Neural cell (in vitro differentiated cells): ENCODE results near the gene EMID1. TPM values are rescaled to one million over a fixed set of nuclear protein-coding genes. Genes with fewer than 3 reads are reported as not detected.

Experiments used
- H2AFZ ChIP-seq: fragments of 200-600, 300-800 bp; sonication (generic), shearing (Covaris generic); 2 replicates; pipeline ENCODE4 v1.6.0; 2014; ENCODE audit warnings: low read depth, mild to moderate bottlenecking, antibody characterized with exemption, low read length, moderate library complexity
- H3F3A ChIP-seq: fragments of 200-600 bp; shearing (Covaris generic); 2 replicates; pipeline ENCODE4 v1.6.1; 2016; ENCODE audit warnings: mild to moderate bottlenecking, moderate library complexity, mixed read lengths, antibody characterized with exemption, low read length; ENCODE audit not compliant: insufficient read depth, poor library complexity, severe bottlenecking
- H3K27ac ChIP-seq: fragments of 200-600, 300-800 bp; sonication (generic), shearing (Covaris generic); 2 replicates; pipeline ENCODE4 v1.5.1; 2014; ENCODE audit warnings: mild to moderate bottlenecking, low read length, moderate library complexity
- H3K27me3 ChIP-seq: fragments of 300-800, 200-600 bp; sonication (generic), shearing (Covaris generic); 2 replicates; pipeline ENCODE4 v1.6.0; 2014; ENCODE audit warnings: mild to moderate bottlenecking, low read depth, low read length, moderate library complexity; ENCODE audit not compliant: insufficient read depth
- H3K36me3 ChIP-seq: fragments of 300-800, 200-600 bp; sonication (generic), shearing (Covaris generic); 2 replicates; pipeline ENCODE4 v1.5.1; 2014; ENCODE audit warnings: mild to moderate bottlenecking, antibody characterized with exemption, low read length, moderate library complexity; ENCODE audit not compliant: insufficient read depth
- H3K4me2 ChIP-seq: fragments of 300-800, 200-600 bp; sonication (generic), shearing (Covaris generic); 2 replicates; pipeline ENCODE4 v1.6.0; 2014; ENCODE audit warnings: mild to moderate bottlenecking, low read length
- H3K4me3 ChIP-seq: fragments of 300-800, 200-600 bp; sonication (generic), shearing (Covaris generic); 2 replicates; pipeline ENCODE4 v1.5.1; 2014; ENCODE audit warnings: mild to moderate bottlenecking, low read length, moderate library complexity
- H3K79me2 ChIP-seq: fragments of 200-600 bp; shearing (Covaris generic); replicated peaks from 2 replicates; pipeline ENCODE4 v1.6.0; 2014; ENCODE audit warnings: mild to moderate bottlenecking, low read length, moderate library complexity; ENCODE audit not compliant: insufficient read depth
- H3K9ac ChIP-seq: fragments of 300-800, 200-600 bp; sonication (generic), shearing (Covaris generic); 2 replicates; pipeline ENCODE4 v1.6.1; 2016; ENCODE audit warnings: mild to moderate bottlenecking, low read length, mixed read lengths
- H3K9me2 ChIP-seq: fragments of 200-600 bp; shearing (Covaris generic); 2 replicates; pipeline ENCODE4 v1.6.1; 2016; ENCODE audit warnings: mild to moderate bottlenecking, low read length, mixed read lengths; ENCODE audit not compliant: insufficient read depth
- H3K9me3 ChIP-seq: fragments of 200-600, 300-800 bp; sonication (generic), shearing (Covaris generic); 2 replicates; pipeline ENCODE4 v1.6.1; 2016; ENCODE audit warnings: mild to moderate bottlenecking, mixed run types, low read length, moderate library complexity, mixed read lengths
- H4K20me1 ChIP-seq: fragments of 200-600 bp; shearing (Covaris generic); 2 replicates; pipeline ENCODE4 v1.6.1; 2016; ENCODE audit warnings: mild to moderate bottlenecking, mixed run types; ENCODE audit not compliant: insufficient read depth
- EP300 ChIP-seq: fragments of 450-650 bp; conservative IDR thresholded peaks from 2 replicates; pipeline ENCODE4 v1.6.1; 2014; ENCODE audit warnings: antibody characterized with exemption, mild to moderate bottlenecking, moderate library complexity; ENCODE audit not compliant: poor library complexity, severe bottlenecking
- EZH2 ChIP-seq: fragments of 200-600, 300-800 bp; shearing (Covaris generic), sonication (generic); IDR thresholded peaks from 2 replicates; pipeline ENCODE4 v1.6.1; 2014; ENCODE audit warnings: antibody characterized with exemption, low read length, borderline replicate concordance, mild to moderate bottlenecking; ENCODE audit not compliant: insufficient read depth, poor library complexity, severe bottlenecking
- MXI1 ChIP-seq: fragments of 450-650 bp; conservative IDR thresholded peaks from 2 replicates; pipeline ENCODE4 v1.6.1; 2014; ENCODE audit warnings: antibody characterized with exemption, mild to moderate bottlenecking; ENCODE audit not compliant: poor library complexity, severe bottlenecking
- POLR2AphosphoS5 ChIP-seq: IDR thresholded peaks from 2 replicates; pipeline ENCODE4 v1.6.1; 2012
- RAD21 ChIP-seq: fragments of 450-650 bp; conservative IDR thresholded peaks from 2 replicates; pipeline ENCODE4 v1.6.1; 2014; ENCODE audit warnings: antibody characterized with exemption, mild to moderate bottlenecking, moderate library complexity
- SMC3 ChIP-seq: fragments of 450-650 bp; conservative IDR thresholded peaks from 2 replicates; pipeline ENCODE4 v1.6.1; 2014; ENCODE audit warnings: antibody characterized with exemption, mild to moderate bottlenecking, moderate library complexity; ENCODE audit not compliant: poor library complexity
- TAF1 ChIP-seq: IDR thresholded peaks from 2 replicates; pipeline ENCODE4 v1.6.1; 2012; ENCODE audit warnings: low read depth
- polyA plus RNA-seq: library from polyadenylated mRNA; depleted of rRNA; stranded (reverse); fragments of >200 nt; gene quantifications from 2 replicates; pipeline ENCODE4 v1.2.3, GENCODE V29; 2014
- TF ChIP-seq, protein P1 (sequence below): IDR thresholded peaks from 2 replicates; pipeline ENCODE4 v1.6.1; 2012; ENCODE audit warnings: borderline replicate concordance
- TF ChIP-seq, protein P2 (sequence below): fragments of 450-650 bp; IDR thresholded peaks from 2 replicates; pipeline ENCODE4 v1.5.1; 2014; ENCODE audit warnings: antibody characterized with exemption, mild to moderate bottlenecking, moderate library complexity; ENCODE audit not compliant: poor library complexity, severe bottlenecking

The EMID1 gene
- polyA plus RNA-seq, 1 donor from 2014 or later, result 14.1 TPM

DNA sequence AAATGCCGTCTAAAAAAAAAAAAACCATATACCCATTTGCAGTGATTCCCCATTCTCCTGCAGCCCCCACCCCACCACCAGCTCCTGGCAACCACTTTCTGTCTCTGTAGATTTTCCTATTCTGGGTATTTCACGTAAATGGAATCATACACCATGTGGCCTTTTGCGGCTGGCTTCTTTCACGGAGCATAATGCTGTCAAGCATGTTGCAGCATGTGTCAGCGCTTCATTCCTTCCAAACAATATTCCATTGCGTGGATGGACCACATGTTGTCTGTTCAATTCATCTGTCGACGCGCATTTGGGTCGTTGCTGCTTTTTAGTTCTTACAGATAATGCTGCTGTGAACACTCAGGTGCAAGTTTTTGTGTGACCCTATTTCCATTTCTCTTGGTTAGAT, 14.8 kb upstream of the EMID1 start:
- Histone ChIP-seq H3K9me2 (no peaks in the 10 kb centered on the region), H3K9me3 (no peaks in the 10 kb centered on the region), H3F3A (no peaks in the 10 kb centered on the region), H3K4me3 (no peak overlapping the region), H3K36me3 (no peaks in the 10 kb centered on the region), H3K79me2 (no peaks in the 10 kb centered on the region), H3K27me3 (no peaks in the 10 kb centered on the region), H2AFZ (no peak overlapping the region), H3K4me2 (no peak overlapping the region), H3K27ac (no peak overlapping the region), H3K9ac (no peak overlapping the region), H4K20me1 (no peaks in the 10 kb centered on the region)
- TF ChIP-seq RAD21 (no peak), EP300 (no peak), EZH2 (no peak), SMC3 (no peak), MXI1 (no peak)
- TF ChIP-seq, protein P1, sequence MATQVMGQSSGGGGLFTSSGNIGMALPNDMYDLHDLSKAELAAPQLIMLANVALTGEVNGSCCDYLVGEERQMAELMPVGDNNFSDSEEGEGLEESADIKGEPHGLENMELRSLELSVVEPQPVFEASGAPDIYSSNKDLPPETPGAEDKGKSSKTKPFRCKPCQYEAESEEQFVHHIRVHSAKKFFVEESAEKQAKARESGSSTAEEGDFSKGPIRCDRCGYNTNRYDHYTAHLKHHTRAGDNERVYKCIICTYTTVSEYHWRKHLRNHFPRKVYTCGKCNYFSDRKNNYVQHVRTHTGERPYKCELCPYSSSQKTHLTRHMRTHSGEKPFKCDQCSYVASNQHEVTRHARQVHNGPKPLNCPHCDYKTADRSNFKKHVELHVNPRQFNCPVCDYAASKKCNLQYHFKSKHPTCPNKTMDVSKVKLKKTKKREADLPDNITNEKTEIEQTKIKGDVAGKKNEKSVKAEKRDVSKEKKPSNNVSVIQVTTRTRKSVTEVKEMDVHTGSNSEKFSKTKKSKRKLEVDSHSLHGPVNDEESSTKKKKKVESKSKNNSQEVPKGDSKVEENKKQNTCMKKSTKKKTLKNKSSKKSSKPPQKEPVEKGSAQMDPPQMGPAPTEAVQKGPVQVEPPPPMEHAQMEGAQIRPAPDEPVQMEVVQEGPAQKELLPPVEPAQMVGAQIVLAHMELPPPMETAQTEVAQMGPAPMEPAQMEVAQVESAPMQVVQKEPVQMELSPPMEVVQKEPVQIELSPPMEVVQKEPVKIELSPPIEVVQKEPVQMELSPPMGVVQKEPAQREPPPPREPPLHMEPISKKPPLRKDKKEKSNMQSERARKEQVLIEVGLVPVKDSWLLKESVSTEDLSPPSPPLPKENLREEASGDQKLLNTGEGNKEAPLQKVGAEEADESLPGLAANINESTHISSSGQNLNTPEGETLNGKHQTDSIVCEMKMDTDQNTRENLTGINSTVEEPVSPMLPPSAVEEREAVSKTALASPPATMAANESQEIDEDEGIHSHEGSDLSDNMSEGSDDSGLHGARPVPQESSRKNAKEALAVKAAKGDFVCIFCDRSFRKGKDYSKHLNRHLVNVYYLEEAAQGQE, result no peak

DNA sequence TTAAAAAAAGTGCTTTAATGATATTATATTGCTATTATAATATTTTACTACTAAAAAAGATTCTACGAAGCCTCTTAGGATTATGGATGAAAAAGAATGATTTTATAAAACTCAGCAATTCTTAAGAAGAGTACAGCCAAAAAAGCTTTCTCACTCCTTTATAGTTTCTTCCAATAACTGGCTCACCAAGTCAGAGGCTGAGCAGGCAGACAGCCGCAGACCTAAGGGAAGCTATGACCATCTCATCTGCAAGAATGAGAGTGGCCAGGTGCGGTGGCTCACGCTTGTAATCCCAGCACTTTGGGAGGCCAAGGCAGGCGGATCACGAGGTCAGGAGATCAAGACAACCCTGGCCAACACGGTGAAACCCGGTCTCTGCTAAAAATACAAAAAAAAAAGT, 12.7 kb upstream of the EMID1 start:
- Histone ChIP-seq H2AFZ (no peak overlapping the region), H3K9me2 (no peaks in the 10 kb centered on the region), H3K4me2 (no peak overlapping the region), H3K9me3 (no peaks in the 10 kb centered on the region), H3F3A (no peaks in the 10 kb centered on the region), H3K79me2 (no peaks in the 10 kb centered on the region), H3K4me3 (no peak overlapping the region), H3K27ac (no peak overlapping the region), H3K9ac (no peak overlapping the region), H4K20me1 (no peaks in the 10 kb centered on the region), H3K36me3 (no peaks in the 10 kb centered on the region), H3K27me3 (no peaks in the 10 kb centered on the region)
- TF ChIP-seq, protein P2, sequence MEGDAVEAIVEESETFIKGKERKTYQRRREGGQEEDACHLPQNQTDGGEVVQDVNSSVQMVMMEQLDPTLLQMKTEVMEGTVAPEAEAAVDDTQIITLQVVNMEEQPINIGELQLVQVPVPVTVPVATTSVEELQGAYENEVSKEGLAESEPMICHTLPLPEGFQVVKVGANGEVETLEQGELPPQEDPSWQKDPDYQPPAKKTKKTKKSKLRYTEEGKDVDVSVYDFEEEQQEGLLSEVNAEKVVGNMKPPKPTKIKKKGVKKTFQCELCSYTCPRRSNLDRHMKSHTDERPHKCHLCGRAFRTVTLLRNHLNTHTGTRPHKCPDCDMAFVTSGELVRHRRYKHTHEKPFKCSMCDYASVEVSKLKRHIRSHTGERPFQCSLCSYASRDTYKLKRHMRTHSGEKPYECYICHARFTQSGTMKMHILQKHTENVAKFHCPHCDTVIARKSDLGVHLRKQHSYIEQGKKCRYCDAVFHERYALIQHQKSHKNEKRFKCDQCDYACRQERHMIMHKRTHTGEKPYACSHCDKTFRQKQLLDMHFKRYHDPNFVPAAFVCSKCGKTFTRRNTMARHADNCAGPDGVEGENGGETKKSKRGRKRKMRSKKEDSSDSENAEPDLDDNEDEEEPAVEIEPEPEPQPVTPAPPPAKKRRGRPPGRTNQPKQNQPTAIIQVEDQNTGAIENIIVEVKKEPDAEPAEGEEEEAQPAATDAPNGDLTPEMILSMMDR, result no peak
- TF ChIP-seq TAF1 (no peak), EZH2 (no peak), POLR2AphosphoS5 (no peak), EP300 (no peak), SMC3 (no peak), RAD21 (no peak), MXI1 (no peak)
- TF ChIP-seq, protein P1, result no peak
